ENCODE measurements around the gene CHCHD6.

GRCh38 chr3:126723237-126723636 lies 19.2 kb downstream of the CHCHD6 start:
- no peak for TF ChIP-seq REST (IDR thresholded peaks at IDR 0.05; ENCODE audit: insufficient read depth in 1 of 2, low read depth in 2 of 2, low read length in 2 of 2)
- no peak for TF ChIP-seq TAF1 (IDR thresholded peaks at IDR 0.05; ENCODE audit: borderline replicate concordance, insufficient read depth, low read length)
- no peak for TF ChIP-seq POLR2AphosphoS5 (IDR thresholded peaks at IDR 0.05; ENCODE audit: low read depth, low read length)
- TF ChIP-seq FOXP2 (optimal IDR thresholded peaks at IDR 0.05; ENCODE audit: borderline replicate concordance, extremely low read depth, extremely low read length, insufficient read depth) = no peak
- TF ChIP-seq SIN3A (IDR thresholded peaks at IDR 0.05; ENCODE audit: borderline replicate concordance, insufficient read depth, low read length) = no peak
